ENCODE results near the gene IL12A. TPM values are rescaled to one million over a fixed set of nuclear protein-coding genes. Genes with fewer than 3 reads are reported as not detected.

Gene IL12A
- total RNA-seq, 2 donors from 2014 or later: 0.25 to 0.69 TPM

GRCh38 chr3:160008961-160009360, 20.3 kb downstream of the IL12A start:
- intact Hi-C loops (cut with DNase I): loop anchor here (5.0 to 10.0 kb wide), 3 partner anchors 182 to 747 kb away; no protein-coding TSS in a partner anchor
- Histone ChIP-seq H3K27me3 (no peaks in the 10 kb centered on the region), H3K9ac (ENCODE audit: low read depth in 2 of 2, low read length in 2 of 2) (no peak overlapping the region), H3K27ac (no peak overlapping the region), H3K4me1 (no peaks in the 10 kb centered on the region), H3K9me3 (no peaks in the 10 kb centered on the region), H3K36me3 (no peaks in the 10 kb centered on the region), H3K4me3 (no peak overlapping the region)
- TF ChIP-seq, protein P1, sequence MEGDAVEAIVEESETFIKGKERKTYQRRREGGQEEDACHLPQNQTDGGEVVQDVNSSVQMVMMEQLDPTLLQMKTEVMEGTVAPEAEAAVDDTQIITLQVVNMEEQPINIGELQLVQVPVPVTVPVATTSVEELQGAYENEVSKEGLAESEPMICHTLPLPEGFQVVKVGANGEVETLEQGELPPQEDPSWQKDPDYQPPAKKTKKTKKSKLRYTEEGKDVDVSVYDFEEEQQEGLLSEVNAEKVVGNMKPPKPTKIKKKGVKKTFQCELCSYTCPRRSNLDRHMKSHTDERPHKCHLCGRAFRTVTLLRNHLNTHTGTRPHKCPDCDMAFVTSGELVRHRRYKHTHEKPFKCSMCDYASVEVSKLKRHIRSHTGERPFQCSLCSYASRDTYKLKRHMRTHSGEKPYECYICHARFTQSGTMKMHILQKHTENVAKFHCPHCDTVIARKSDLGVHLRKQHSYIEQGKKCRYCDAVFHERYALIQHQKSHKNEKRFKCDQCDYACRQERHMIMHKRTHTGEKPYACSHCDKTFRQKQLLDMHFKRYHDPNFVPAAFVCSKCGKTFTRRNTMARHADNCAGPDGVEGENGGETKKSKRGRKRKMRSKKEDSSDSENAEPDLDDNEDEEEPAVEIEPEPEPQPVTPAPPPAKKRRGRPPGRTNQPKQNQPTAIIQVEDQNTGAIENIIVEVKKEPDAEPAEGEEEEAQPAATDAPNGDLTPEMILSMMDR (IDR thresholded peaks at IDR 0.05): no peak
- DNase-seq: no peak

DNA sequence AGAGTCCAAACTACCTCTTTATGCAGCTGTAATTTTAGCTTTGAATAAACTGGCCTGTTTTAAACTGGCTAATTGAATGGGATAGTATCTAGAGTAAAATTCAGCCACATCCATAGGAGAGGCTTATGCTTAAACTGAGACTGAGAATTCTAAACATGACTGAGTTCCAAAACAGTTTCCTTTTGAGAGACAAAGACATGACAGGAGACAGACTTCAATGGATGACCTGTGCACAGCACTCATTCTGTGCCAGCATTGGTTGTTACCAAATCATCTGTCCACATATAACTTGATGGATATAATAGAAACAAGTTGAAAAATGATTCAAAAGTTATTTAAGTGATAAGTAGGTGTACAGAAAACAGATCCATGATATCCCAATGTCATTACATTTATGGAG, 20.9 kb downstream of the IL12A start:
- H3K27ac ChIP-seq: no peak overlapping the region
- H3K4me1 ChIP-seq: no peaks in the 10 kb centered on the region
- H3K36me3 ChIP-seq: no peaks in the 10 kb centered on the region
- no peaks in the 10 kb centered on the region for H3K9me3 ChIP-seq
- TF ChIP-seq, protein P1 (IDR thresholded peaks at IDR 0.05): no peak
- intact Hi-C loops (cut with DNase I): loop anchor here (5.0 to 10.0 kb wide), 3 partner anchors 182 to 747 kb away; no protein-coding TSS in a partner anchor
- DNase-seq: no peak
- no peak overlapping the region for H3K9ac ChIP-seq (ENCODE audit: low read depth in 2 of 2, low read length in 2 of 2)
- H3K27me3 ChIP-seq: no peaks in the 10 kb centered on the region
- H3K4me3 ChIP-seq: no peak overlapping the region

DNA sequence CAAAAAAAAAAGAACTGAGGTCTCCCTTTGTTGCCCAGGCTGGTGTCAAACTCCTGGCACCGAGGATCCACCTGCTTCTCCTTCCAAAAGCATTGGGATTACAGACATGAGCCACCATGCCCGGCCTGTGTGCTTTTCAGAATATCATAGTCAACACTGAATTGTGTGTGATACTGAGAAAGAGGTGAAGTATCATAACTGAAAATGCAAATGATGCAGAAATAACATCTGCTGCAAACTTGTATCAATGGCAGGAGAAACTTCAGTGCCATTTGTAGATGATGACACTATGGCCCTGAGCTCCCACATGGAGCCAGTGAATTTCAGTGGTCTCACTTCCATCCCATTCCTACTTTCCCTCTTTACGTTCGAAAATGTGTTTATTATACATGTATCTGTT, 21.9 kb downstream of the IL12A start:
- TF ChIP-seq, protein P1 (IDR thresholded peaks at IDR 0.05): no peak
- Histone ChIP-seq H3K9me3 (no peaks in the 10 kb centered on the region), H3K36me3 (no peaks in the 10 kb centered on the region), H3K27me3 (no peaks in the 10 kb centered on the region), H3K27ac (no peak overlapping the region), H3K9ac (ENCODE audit: low read depth in 2 of 2, low read length in 2 of 2) (no peak overlapping the region), H3K4me1 (no peaks in the 10 kb centered on the region), H3K4me3 (no peak overlapping the region)
- intact Hi-C loops (cut with DNase I): no loop called here
- no peak for DNase-seq

GRCh38 chr3:160012108-160012507, 23.5 kb downstream of the IL12A start:
- intact Hi-C loops (cut with DNase I): no loop called here
- H3K27ac ChIP-seq: no peak overlapping the region
- no peak for DNase-seq

DNA sequence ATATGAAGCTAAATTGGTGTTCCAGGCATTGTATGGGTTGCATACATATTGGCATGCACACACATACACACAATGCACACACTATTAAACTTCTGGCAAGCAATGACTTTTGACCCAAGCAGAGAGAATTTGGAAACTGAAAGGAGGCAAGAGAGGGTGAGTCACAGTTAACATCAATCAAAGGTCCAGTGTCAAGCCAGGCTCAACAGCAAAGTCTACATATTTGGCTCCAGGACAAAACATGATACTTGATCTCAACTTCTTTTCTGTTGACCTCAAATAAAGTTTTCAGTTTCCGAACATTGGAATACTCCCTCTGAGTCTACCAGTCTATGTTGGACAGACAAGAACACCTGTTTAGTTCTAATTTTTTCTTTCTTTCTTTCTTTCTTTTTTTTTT, 28.3 kb downstream of the IL12A start:
- intact Hi-C loops (cut with DNase I): no loop called here
- Histone ChIP-seq H3K9me3 (no peaks in the 10 kb centered on the region), H3K27ac (no peak overlapping the region), H3K36me3 (no peaks in the 10 kb centered on the region), H3K4me3 (no peak overlapping the region), H3K27me3 (no peaks in the 10 kb centered on the region), H3K9ac (ENCODE audit: low read depth in 2 of 2, low read length in 2 of 2) (no peak overlapping the region), H3K4me1 (no peaks in the 10 kb centered on the region)
- DNase-seq: no peak
- TF ChIP-seq, protein P1 (IDR thresholded peaks at IDR 0.05): no peak

More at GRCh38 chr3:160012108-160012507, 23.5 kb downstream of the IL12A start:
- Histone ChIP-seq H3K36me3 (no peaks in the 10 kb centered on the region), H3K27me3 (no peaks in the 10 kb centered on the region), H3K4me1 (no peaks in the 10 kb centered on the region), H3K9me3 (no peaks in the 10 kb centered on the region), H3K4me3 (no peak overlapping the region), H3K9ac (ENCODE audit: low read depth in 2 of 2, low read length in 2 of 2) (no peak overlapping the region)
- TF ChIP-seq, protein P1 (IDR thresholded peaks at IDR 0.05): no peak

All from colonic mucosa (tissue), 4 donors.